Fibroblast of lung (primary cell): ENCODE data around the gene SDC4. TPM values are rescaled to one million over a fixed set of nuclear protein-coding genes. Genes with fewer than 3 reads are reported as not detected.

Experiments used
- DNase-seq, 2 donors: peaks; one replicate each; pipeline versions ENCODE4 v3.0.0 to v3.0.0-alpha.2; 2010; ENCODE audit warnings: low read depth in 2 of 2
- H2AFZ ChIP-seq: 2 replicates; pipeline ENCODE4 v1.5.1; 2012; ENCODE audit warnings: low read length, control low read depth, inconsistent platforms
- H3K27ac ChIP-seq: 2 replicates; pipeline ENCODE4 v1.5.1; 2011; ENCODE audit warnings: low read length, control low read depth; ENCODE audit not compliant: insufficient read depth
- H3K27me3 ChIP-seq: 2 replicates; pipeline ENCODE4 v1.5.1; 2011; ENCODE audit warnings: mild to moderate bottlenecking, low read length; ENCODE audit not compliant: control insufficient read depth, insufficient read depth
- H3K36me3 ChIP-seq: 2 replicates; pipeline ENCODE4 v1.5.1; 2011; ENCODE audit warnings: low read length; ENCODE audit not compliant: control insufficient read depth, insufficient read depth
- H3K4me1 ChIP-seq: 2 replicates; pipeline ENCODE4 v1.5.1; 2011; ENCODE audit warnings: low read length; ENCODE audit not compliant: control insufficient read depth, insufficient read depth; ENCODE audit errors: extremely low read depth
- H3K4me2 ChIP-seq: 2 replicates; pipeline ENCODE4 v1.5.1; 2011; ENCODE audit warnings: low read length, control low read depth; ENCODE audit not compliant: insufficient read depth; ENCODE audit errors: extremely low read depth
- H3K4me3 ChIP-seq, 4 experiments: fragments of 200-600 bp in 1 of 4; sonication (generic) in 1 of 4; replicated peaks in 1 of 4; 2 replicates each; pipeline ENCODE4 v1.5.1; 2011 to 2016; ENCODE audit warnings: low read length in 4 of 4, low read depth in 3 of 4, mild to moderate bottlenecking in 3 of 4, control low read depth in 2 of 4, inconsistent platforms in 1 of 4, mixed read lengths in 1 of 4; ENCODE audit not compliant: insufficient read depth in 1 of 4; ENCODE audit errors: control extremely low read depth in 1 of 4
- H3K79me2 ChIP-seq: 2 replicates; pipeline ENCODE4 v1.5.1; 2012; ENCODE audit warnings: mild to moderate bottlenecking, low read length, inconsistent platforms; ENCODE audit not compliant: control insufficient read depth, insufficient read depth
- H3K9ac ChIP-seq: 2 replicates; pipeline ENCODE4 v1.5.1; 2011; ENCODE audit warnings: mild to moderate bottlenecking, low read length, control low read depth; ENCODE audit not compliant: insufficient read depth
- H3K9me3 ChIP-seq: 2 replicates; pipeline ENCODE4 v1.5.1; 2012; ENCODE audit warnings: low read depth, low read length; ENCODE audit not compliant: control insufficient read depth, insufficient read depth
- H4K20me1 ChIP-seq: 2 replicates; pipeline ENCODE4 v1.5.1; 2011; ENCODE audit warnings: low read length; ENCODE audit not compliant: control insufficient read depth, insufficient read depth; ENCODE audit errors: extremely low read depth
- CTCF ChIP-seq, 2 donors: IDR thresholded peaks in 1 of 2; conservative IDR thresholded peaks in 1 of 2; 1 replicate in 1 of 2; 2 replicates in 1 of 2; pipeline ENCODE4 v1.5.1; 2011 to 2012; ENCODE audit warnings: low read length in 2 of 2, control low read depth in 1 of 2, inconsistent platforms in 1 of 2, low read depth in 1 of 2, mild to moderate bottlenecking in 1 of 2
- EZH2 ChIP-seq: IDR thresholded peaks from 2 replicates; pipeline ENCODE4 v1.5.1; 2012; ENCODE audit warnings: low read length, control low read depth, mild to moderate bottlenecking; ENCODE audit errors: missing control alignments
- polyA plus RNA-seq, 2 donors: library from polyadenylated mRNA; depleted of rRNA in 1 of 2; stranded (reverse) in 1 of 2; unstranded in 1 of 2; fragments of >200 nt; gene quantifications; 2 replicates each; pipeline ENCODE4 v1.2.1, GENCODE V29; 2011 to 2012; ENCODE audit warnings: missing spikeins in 1 of 2
- total RNA-seq: library from RNA; depleted of rRNA; stranded (reverse); fragments of >200 nt; gene quantifications from 2 replicates; pipeline ENCODE4 v1.2.1, GENCODE V29; 2014

Gene SDC4
- total and polyA plus RNA-seq, 2 donors (not counting 1 experiment from before 2014, with no cell fraction given): 175 to 312 TPM

GRCh38 chr20:45288376-45288775, 59.8 kb downstream of the SDC4 start:
- H4K20me1 ChIP-seq: no peaks in the 10 kb centered on the region
- H3K4me2 ChIP-seq: no peak overlapping the region
- no peaks in the 10 kb centered on the region for H3K9me3 ChIP-seq
- H3K27ac ChIP-seq: no peak overlapping the region
- peaks cover 23% of the 10 kb centered on the region for H3K27me3 ChIP-seq
- no peak overlapping the region for H3K4me3 ChIP-seq
- TF ChIP-seq EZH2 (no peak), CTCF (conservative IDR thresholded peaks at IDR 0.05 in 1 of 2, IDR thresholded peaks at IDR 0.05 in 1 of 2; ENCODE audit: low read depth in 1 of 2, low read length in 2 of 2) (no peak)
- H2AFZ ChIP-seq: no peak overlapping the region
- no peak overlapping the region for H3K9ac ChIP-seq
- H3K36me3 ChIP-seq: no peaks in the 10 kb centered on the region
- DNase-seq: no peak
- no peaks in the 10 kb centered on the region for H3K79me2 ChIP-seq
- peaks cover 2% of the 10 kb centered on the region for H3K4me1 ChIP-seq

- Histone ChIP-seq H3K27ac (no peak overlapping the region), H3K27me3 (peaks cover 13% of the 10 kb centered on the region), H3K9ac (no peak overlapping the region), H3K4me2 (no peak overlapping the region), H3K79me2 (no peaks in the 10 kb centered on the region), H3K4me1 (no peaks in the 10 kb centered on the region), H3K9me3 (no peaks in the 10 kb centered on the region), H4K20me1 (no peaks in the 10 kb centered on the region), H3K4me3 (no peak overlapping the region), H3K36me3 (no peaks in the 10 kb centered on the region), H2AFZ (no peak overlapping the region)
- no peak for DNase-seq
- TF ChIP-seq CTCF (conservative IDR thresholded peaks at IDR 0.05 in 1 of 2, IDR thresholded peaks at IDR 0.05 in 1 of 2; ENCODE audit: low read depth in 1 of 2, low read length in 2 of 2) (no peak), EZH2 (no peak)
These were observed 64.6 kb downstream of the SDC4 start for GRCh38 chr20:45283551-45284057.

- Histone ChIP-seq H2AFZ (no peak overlapping the region), H3K79me2 (no peaks in the 10 kb centered on the region), H3K4me3 (no peak overlapping the region), H3K4me2 (no peak overlapping the region), H3K27me3 (peaks cover 6% of the 10 kb centered on the region), H3K9me3 (no peaks in the 10 kb centered on the region), H3K4me1 (no peaks in the 10 kb centered on the region), H3K36me3 (no peaks in the 10 kb centered on the region), H4K20me1 (no peaks in the 10 kb centered on the region), H3K9ac (no peak overlapping the region), H3K27ac (no peak overlapping the region)
- TF ChIP-seq CTCF (conservative IDR thresholded peaks at IDR 0.05 in 1 of 2, IDR thresholded peaks at IDR 0.05 in 1 of 2; ENCODE audit: low read depth in 1 of 2, low read length in 2 of 2) (no peak), EZH2 (no peak)
- DNase-seq: no peak
These were observed 65.3 kb downstream of the SDC4 start for GRCh38 chr20:45282700-45283550.
